Measurements from ENCODE around the gene NFKBIE. TPM values are rescaled to one million over a fixed set of nuclear protein-coding genes. Genes with fewer than 3 reads are reported as not detected.
A peak's percentile ranks its signal among the peaks of the same experiment; 100 is the strongest.

The NFKBIE gene
- total and polyA plus RNA-seq, 9 of the 15 experiments (the other 6 are each of a cell fraction or from before 2014, with no cell fraction given): 2.1 to 16.4 (median 11.7) TPM

GRCh38 chr6:44225579-44226325 lies 39.6 kb downstream of the NFKBIE start (continued):
- TF ChIP-seq ZNF24 (IDR thresholded peaks at IDR 0.05) (0 out of 2 replicates have a peak, but pooled peaks have one; percentile 68), RNF2 (IDR thresholded peaks at IDR 0.05) (peak; percentile 94), EHMT2 (IDR thresholded peaks at IDR 0.05) (no peak), IFI16 (CRISPR knock-in tag; IDR thresholded peaks at IDR 0.05) (no peak), ZBTB1 (CRISPR knock-in tag; IDR thresholded peaks at IDR 0.05; ENCODE audit: borderline replicate concordance, low read depth) (0 out of 2 replicates have a peak, but pooled peaks have one; percentile 36), CAMTA2 (CRISPR knock-in tag; conservative IDR thresholded peaks at IDR 0.05) (no peak), ZBTB9 (CRISPR knock-in tag; IDR thresholded peaks at IDR 0.05) (peak; percentile 74), ERF (CRISPR knock-in tag; IDR thresholded peaks at IDR 0.05) (no peak), ZNF589 (CRISPR knock-in tag; IDR thresholded peaks at IDR 0.05; ENCODE audit: low read depth) (peak; percentile 84), HLTF (IDR thresholded peaks at IDR 0.05) (peak; percentile 83; the same call in 1 of the 2 replicates), CREM (IDR thresholded peaks at IDR 0.05; ENCODE audit: low read depth) (peak; percentile 78), MTA3 (IDR thresholded peaks at IDR 0.05; ENCODE audit: borderline replicate concordance) (peak; percentile 82; the same call in 1 of the 2 replicates), KLF10 (CRISPR knock-in tag; IDR thresholded peaks at IDR 0.05) (0 out of 2 replicates have a peak, but pooled peaks have one; percentile 14), NRF1 (conservative IDR thresholded peaks at IDR 0.05 in 1 of 2, IDR thresholded peaks at IDR 0.05 in 1 of 2) (0 out of 4 replicates have a peak, but pooled peaks of 1 of the 2 experiments have one; percentile 11), ATF7 (IDR thresholded peaks at IDR 0.05) (peak; percentile 66), CBX1 (IDR thresholded peaks at IDR 0.05; ENCODE audit: low read depth) (0 out of 2 replicates have a peak, but pooled peaks have one; percentile 58), MTA1 (IDR thresholded peaks at IDR 0.05; ENCODE audit: borderline replicate concordance) (0 out of 2 replicates have a peak, but pooled peaks have one; percentile 73), BRF1 (IDR thresholded peaks at IDR 0.05; ENCODE audit: borderline replicate concordance, extremely low read depth, insufficient read length) (no peak)
- TF ChIP-seq, protein P1, sequence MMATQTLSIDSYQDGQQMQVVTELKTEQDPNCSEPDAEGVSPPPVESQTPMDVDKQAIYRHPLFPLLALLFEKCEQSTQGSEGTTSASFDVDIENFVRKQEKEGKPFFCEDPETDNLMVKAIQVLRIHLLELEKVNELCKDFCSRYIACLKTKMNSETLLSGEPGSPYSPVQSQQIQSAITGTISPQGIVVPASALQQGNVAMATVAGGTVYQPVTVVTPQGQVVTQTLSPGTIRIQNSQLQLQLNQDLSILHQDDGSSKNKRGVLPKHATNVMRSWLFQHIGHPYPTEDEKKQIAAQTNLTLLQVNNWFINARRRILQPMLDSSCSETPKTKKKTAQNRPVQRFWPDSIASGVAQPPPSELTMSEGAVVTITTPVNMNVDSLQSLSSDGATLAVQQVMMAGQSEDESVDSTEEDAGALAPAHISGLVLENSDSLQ (IDR thresholded peaks at IDR 0.05): peak; percentile 40
- TF ChIP-seq, protein P2, sequence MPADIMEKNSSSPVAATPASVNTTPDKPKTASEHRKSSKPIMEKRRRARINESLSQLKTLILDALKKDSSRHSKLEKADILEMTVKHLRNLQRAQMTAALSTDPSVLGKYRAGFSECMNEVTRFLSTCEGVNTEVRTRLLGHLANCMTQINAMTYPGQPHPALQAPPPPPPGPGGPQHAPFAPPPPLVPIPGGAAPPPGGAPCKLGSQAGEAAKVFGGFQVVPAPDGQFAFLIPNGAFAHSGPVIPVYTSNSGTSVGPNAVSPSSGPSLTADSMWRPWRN (IDR thresholded peaks at IDR 0.05; ENCODE audit: low read depth): peak; percentile 65; the same call in 1 of the 2 replicates
- TF ChIP-seq, protein P3, sequence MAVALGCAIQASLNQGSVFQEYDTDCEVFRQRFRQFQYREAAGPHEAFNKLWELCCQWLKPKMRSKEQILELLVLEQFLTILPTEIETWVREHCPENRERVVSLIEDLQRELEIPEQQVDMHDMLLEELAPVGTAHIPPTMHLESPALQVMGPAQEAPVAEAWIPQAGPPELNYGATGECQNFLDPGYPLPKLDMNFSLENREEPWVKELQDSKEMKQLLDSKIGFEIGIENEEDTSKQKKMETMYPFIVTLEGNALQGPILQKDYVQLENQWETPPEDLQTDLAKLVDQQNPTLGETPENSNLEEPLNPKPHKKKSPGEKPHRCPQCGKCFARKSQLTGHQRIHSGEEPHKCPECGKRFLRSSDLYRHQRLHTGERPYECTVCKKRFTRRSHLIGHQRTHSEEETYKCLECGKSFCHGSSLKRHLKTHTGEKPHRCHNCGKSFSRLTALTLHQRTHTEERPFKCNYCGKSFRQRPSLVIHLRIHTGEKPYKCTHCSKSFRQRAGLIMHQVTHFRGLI (CRISPR knock-in tag; IDR thresholded peaks at IDR 0.05): 0 out of 2 replicates have a peak, but pooled peaks have one; percentile 28
